Gastroesophageal sphincter (tissue), 4 donors: ENCODE measurements around the gene ZPBP2. TPM values are rescaled to one million over a fixed set of nuclear protein-coding genes. Genes with fewer than 3 reads are reported as not detected.

ENCODE experiments used
- ATAC-seq: fragments of 150-250 bp; one replicate; pipeline ENCODE4 v1.9.1; 2016; ENCODE audit warnings: mild to moderate bottlenecking, moderate library complexity
- H3K27ac ChIP-seq, 4 donors: fragments of 200-600 bp; sonication (generic) in 3 of 4; 1 replicate in 3 of 4; 2 replicates in 1 of 4; pipeline ENCODE4 v1.5.1; 2016 to 2019
- H3K27me3 ChIP-seq: fragments of 200-600 bp; sonication (generic); one replicate; pipeline ENCODE4 v1.5.1; 2019
- H3K36me3 ChIP-seq, 2 donors: fragments of 200-600 bp; sonication (generic); one replicate each; pipeline ENCODE4 v1.5.1; 2019; ENCODE audit warnings: control low read depth in 1 of 2
- H3K4me1 ChIP-seq, 3 donors: fragments of 200-600 bp; sonication (generic); 1 replicate in 2 of 3; 2 replicates in 1 of 3; pipeline ENCODE4 v1.5.1; 2016 to 2019; ENCODE audit warnings: control low read depth in 2 of 3
- H3K4me3 ChIP-seq, 2 donors: fragments of 200-600 bp; sonication (generic); one replicate each; pipeline ENCODE4 v1.5.1; 2019; ENCODE audit warnings: mild to moderate bottlenecking in 1 of 2, moderate library complexity in 1 of 2
- H3K9me3 ChIP-seq, 3 donors: fragments of 200-600 bp; sonication (generic); one replicate each; pipeline ENCODE4 v1.5.1; 2017 to 2019; ENCODE audit warnings: control low read depth in 2 of 3
- CTCF ChIP-seq, 4 experiments: fragments of 200-600 bp in 2 of 4; fragments of 450-650 bp in 2 of 4; sonication (generic) in 1 of 4; IDR thresholded peaks; one replicate each; pipeline ENCODE4 v1.5.1; 2017 to 2019; ENCODE audit warnings: antibody characterized with exemption in 4 of 4, mild to moderate bottlenecking in 2 of 4, moderate library complexity in 2 of 4
- EP300 ChIP-seq: sonication (generic); formaldehyde crosslinking; IDR thresholded peaks from one replicate; pipeline ENCODE4 v1.6.1; 2017; ENCODE audit warnings: antibody characterized with exemption, mild to moderate bottlenecking
- POLR2A ChIP-seq, 2 donors: fragments of 450-650 bp; IDR thresholded peaks; one replicate each; pipeline ENCODE4 v1.6.1; 2017; ENCODE audit warnings: antibody characterized with exemption in 2 of 2, mild to moderate bottlenecking in 2 of 2, moderate library complexity in 1 of 2
- POLR2AphosphoS5 ChIP-seq: sonication (generic); formaldehyde crosslinking; IDR thresholded peaks from one replicate; pipeline ENCODE4 v1.6.1; 2017; ENCODE audit warnings: antibody characterized with exemption
- WGBS, 2 donors: methylation state at CpG; one replicate each; pipeline ENCODE4 v1.1.5; 2018; ENCODE audit warnings: low coverage in 1 of 2; 5-methylcytosine and 5-hydroxymethylcytosine counted together
- total RNA-seq, 4 donors: library from RNA; depleted of rRNA; stranded (reverse); fragments of >200 nt; gene quantifications; one replicate each; pipeline ENCODE4 v1.1.0, GENCODE V29; 2016

The ZPBP2 gene
- total RNA-seq, 4 donors from 2014 or later, result not detected

GRCh38 chr17:39916918-39917317 lies 48.9 kb downstream of the ZPBP2 start:
- Histone ChIP-seq H3K27ac (no peak overlapping the region), H3K4me3 (no peak overlapping the region), H3K9me3 (no peaks in the 10 kb centered on the region), H3K36me3 (peaks cover 0 to 45% of the 10 kb centered on the region in 2 donors), H3K4me1 (no peaks in the 10 kb centered on the region), H3K27me3 (no peaks in the 10 kb centered on the region)
- WGBS, 2 donors, result 82 to 89% methylated on average over 3 of the region's 7 CpGs
- no peak for TF ChIP-seq CTCF (IDR thresholded peaks at IDR 0.05)
- TF ChIP-seq EP300, result no peak
- TF ChIP-seq POLR2A (IDR thresholded peaks at IDR 0.05), result no peak
- TF ChIP-seq POLR2AphosphoS5, result no peak
- ATAC-seq, result no peak

GRCh38 chr17:39919087-39919683 lies 51.2 kb downstream of the ZPBP2 start:
- Histone ChIP-seq H3K27me3 (no peaks in the 10 kb centered on the region), H3K9me3 (no peaks in the 10 kb centered on the region), H3K4me1 (peaks cover 0 to 6% (median 0%) of the 10 kb centered on the region in 3 donors), H3K27ac (no peak overlapping the region), H3K36me3 (peaks cover 0 to 62% of the 10 kb centered on the region in 2 donors), H3K4me3 (no peak overlapping the region)
- ATAC-seq, result no peak
- TF ChIP-seq POLR2A (IDR thresholded peaks at IDR 0.05) (no peak), EP300 (no peak), CTCF (IDR thresholded peaks at IDR 0.05) (no peak), POLR2AphosphoS5 (no peak)
- 92 to 100% methylated on average over 2 of the region's 9 CpGs for WGBS, 2 donors

GRCh38 chr17:39920218-39921210 lies 52.5 kb downstream of the ZPBP2 start:
- Histone ChIP-seq H3K36me3 (peaks cover 0 to 65% of the 10 kb centered on the region in 2 donors), H3K4me3 (no peak overlapping the region), H3K27me3 (no peaks in the 10 kb centered on the region), H3K9me3 (no peaks in the 10 kb centered on the region), H3K4me1 (peaks cover 0 to 19% (median 3%) of the 10 kb centered on the region in 3 donors), H3K27ac (no peak overlapping the region)
- TF ChIP-seq POLR2A (IDR thresholded peaks at IDR 0.05) (no peak), CTCF (IDR thresholded peaks at IDR 0.05) (no peak), EP300 (no peak), POLR2AphosphoS5 (no peak)
- 67 to 86% methylated on average over 1 to 6 of the region's 19 CpGs for WGBS, 2 donors
- no peak for ATAC-seq

- H3K9me3 ChIP-seq, result no peaks in the 10 kb centered on the region
- H3K4me1 ChIP-seq, result peaks cover 0 to 27% (median 11%) of the 10 kb centered on the region in 3 donors
- TF ChIP-seq POLR2AphosphoS5 (no peak), POLR2A (IDR thresholded peaks at IDR 0.05) (no peak), CTCF (IDR thresholded peaks at IDR 0.05) (no peak), EP300 (no peak)
- H3K27ac ChIP-seq, result no peak overlapping the region
- ATAC-seq, result no peak
- no peaks in the 10 kb centered on the region for H3K27me3 ChIP-seq
- peaks cover 0 to 65% of the 10 kb centered on the region in 2 donors for H3K36me3 ChIP-seq
- no peak overlapping the region for H3K4me3 ChIP-seq
- WGBS, 2 donors, result 67 to 88% methylated on average over 3 to 4 of the region's 5 CpGs
These were observed 53.3 kb downstream of the ZPBP2 start for GRCh38 chr17:39921323-39921722.
